Activated CD4-positive, alpha-beta T cell treated with anti-CD3 and anti-CD28 coated beads, Interleukin-2, amount 10 ng/mL, durations not matched to agents 24 days and 14 days (primary cell): ENCODE data around the gene GSTM5. TPM values are rescaled to one million over a fixed set of nuclear protein-coding genes. Genes with fewer than 3 reads are reported as not detected.

Source experiments
- DNase-seq: peaks from one replicate; pipeline ENCODE4 v3.0.0; 2022
- H3K27ac Mint-ChIP-seq: one replicate; pipeline ENCODE4 v1.8.0; 2022; ENCODE audit warnings: mild to moderate bottlenecking, mixed read lengths
- H3K27me3 Mint-ChIP-seq: one replicate; pipeline ENCODE4 v1.8.0; 2022; ENCODE audit warnings: mixed read lengths
- H3K36me3 Mint-ChIP-seq: one replicate; pipeline ENCODE4 v1.8.0; 2022; ENCODE audit warnings: low read depth, mild to moderate bottlenecking, mixed read lengths
- H3K4me1 Mint-ChIP-seq: one replicate; pipeline ENCODE4 v1.8.0; 2021; ENCODE audit warnings: mixed read lengths
- H3K4me3 Mint-ChIP-seq: one replicate; pipeline ENCODE4 v1.8.0; 2022; ENCODE audit warnings: mild to moderate bottlenecking, moderate library complexity, mixed read lengths
- H3K9me3 Mint-ChIP-seq: one replicate; pipeline ENCODE4 v1.8.0; 2021; ENCODE audit warnings: mixed read lengths
- intact Hi-C: fragments of 100-400 bp; cut with micrococcal nuclease; formaldehyde crosslinking; loops from one replicate; pipeline ENCODE4 v1.15.1; 2023
- total RNA-seq: library from RNA; stranded (reverse); gene quantifications from 2 replicates; pipeline ENCODE4 v1.2.3, GENCODE V29; 2022

GSTM5 gene
- total RNA-seq, 1 donor from 2014 or later = 0.07 TPM

GRCh38 chr1:109712321-109712864, 342 bp downstream of the GSTM5 start:
- intact Hi-C loops = no loop called here
- peaks cover 2% of the 10 kb centered on the region for H3K4me1 Mint-ChIP-seq
- H3K27ac Mint-ChIP-seq = no peak overlapping the region
- H3K27me3 Mint-ChIP-seq = peaks cover 2% of the 10 kb centered on the region
- peaks cover 5% of the 10 kb centered on the region for H3K9me3 Mint-ChIP-seq
- H3K36me3 Mint-ChIP-seq = peaks cover 2% of the 10 kb centered on the region
- DNase-seq = no peak
- H3K4me3 Mint-ChIP-seq = no peak overlapping the region

- DNase-seq = no peak
- peaks cover 5% of the 10 kb centered on the region for H3K9me3 Mint-ChIP-seq
- H3K27me3 Mint-ChIP-seq = peaks cover 2% of the 10 kb centered on the region
- no peaks in the 10 kb centered on the region for H3K36me3 Mint-ChIP-seq
- intact Hi-C loops = no loop called here
- H3K27ac Mint-ChIP-seq = no peak overlapping the region
- H3K4me1 Mint-ChIP-seq = peaks cover 2% of the 10 kb centered on the region
- no peak overlapping the region for H3K4me3 Mint-ChIP-seq
These were observed 1.6 kb downstream of the GSTM5 start for GRCh38 chr1:109713636-109714035.

GRCh38 chr1:109714661-109715372, 2.8 kb downstream of the GSTM5 start:
- no peaks in the 10 kb centered on the region for H3K36me3 Mint-ChIP-seq
- no peaks in the 10 kb centered on the region for H3K9me3 Mint-ChIP-seq
- intact Hi-C loops = no loop called here
- H3K27ac Mint-ChIP-seq = no peak overlapping the region
- DNase-seq = no peak
- H3K4me1 Mint-ChIP-seq = peaks cover 5% of the 10 kb centered on the region
- H3K27me3 Mint-ChIP-seq = peaks cover 2% of the 10 kb centered on the region
- H3K4me3 Mint-ChIP-seq = no peak overlapping the region

GRCh38 chr1:109716121-109716520, 4.1 kb downstream of the GSTM5 start:
- intact Hi-C loops = no loop called here
- H3K9me3 Mint-ChIP-seq = no peaks in the 10 kb centered on the region
- H3K36me3 Mint-ChIP-seq = no peaks in the 10 kb centered on the region
- peaks cover 5% of the 10 kb centered on the region for H3K4me1 Mint-ChIP-seq
- no peak overlapping the region for H3K27ac Mint-ChIP-seq
- H3K4me3 Mint-ChIP-seq = no peak overlapping the region
- peaks cover 2% of the 10 kb centered on the region for H3K27me3 Mint-ChIP-seq
- DNase-seq = no peak

- Mint-ChIP-seq H3K4me3 (no peak overlapping the region), H3K36me3 (no peaks in the 10 kb centered on the region), H3K27me3 (peaks cover 4% of the 10 kb centered on the region), H3K27ac (no peak overlapping the region), H3K4me1 (peaks cover 4% of the 10 kb centered on the region), H3K9me3 (no peaks in the 10 kb centered on the region)
- no peak for DNase-seq
- intact Hi-C loops = no loop called here
These were observed 4.6 kb downstream of the GSTM5 start for GRCh38 chr1:109716570-109717090.

- Mint-ChIP-seq H3K4me1 (peaks cover 3% of the 10 kb centered on the region), H3K27me3 (peaks cover 6% of the 10 kb centered on the region), H3K4me3 (no peak overlapping the region), H3K36me3 (no peaks in the 10 kb centered on the region), H3K9me3 (no peaks in the 10 kb centered on the region), H3K27ac (no peak overlapping the region)
- intact Hi-C loops = no loop called here
- DNase-seq = no peak
These were observed 5.7 kb downstream of the GSTM5 start for GRCh38 chr1:109717729-109718128.

GRCh38 chr1:109718495-109718894, 6.4 kb downstream of the GSTM5 start:
- intact Hi-C loops = no loop called here
- H3K27ac Mint-ChIP-seq = no peak overlapping the region
- no peaks in the 10 kb centered on the region for H3K9me3 Mint-ChIP-seq
- DNase-seq = no peak
- peaks cover 3% of the 10 kb centered on the region for H3K4me1 Mint-ChIP-seq
- no peak overlapping the region for H3K4me3 Mint-ChIP-seq
- peaks cover 3% of the 10 kb centered on the region for H3K27me3 Mint-ChIP-seq
- H3K36me3 Mint-ChIP-seq = no peaks in the 10 kb centered on the region

GRCh38 chr1:109719337-109719837, 7.3 kb downstream of the GSTM5 start:
- H3K36me3 Mint-ChIP-seq = no peaks in the 10 kb centered on the region
- no peak overlapping the region for H3K27ac Mint-ChIP-seq
- no peak overlapping the region for H3K4me3 Mint-ChIP-seq
- intact Hi-C loops = no loop called here
- peaks cover 3% of the 10 kb centered on the region for H3K4me1 Mint-ChIP-seq
- DNase-seq = no peak
- H3K9me3 Mint-ChIP-seq = no peaks in the 10 kb centered on the region
- peaks cover 3% of the 10 kb centered on the region for H3K27me3 Mint-ChIP-seq

GRCh38 chr1:109721042-109721441, 9.0 kb downstream of the GSTM5 start:
- H3K4me1 Mint-ChIP-seq = peaks cover 3% of the 10 kb centered on the region
- H3K27me3 Mint-ChIP-seq = peaks cover 11% of the 10 kb centered on the region
- intact Hi-C loops = no loop called here
- H3K4me3 Mint-ChIP-seq = no peak overlapping the region
- no peaks in the 10 kb centered on the region for H3K9me3 Mint-ChIP-seq
- H3K27ac Mint-ChIP-seq = no peak overlapping the region
- no peak for DNase-seq
- no peaks in the 10 kb centered on the region for H3K36me3 Mint-ChIP-seq

- Mint-ChIP-seq H3K27ac (no peak overlapping the region), H3K27me3 (peaks cover 16% of the 10 kb centered on the region), H3K4me3 (no peak overlapping the region), H3K36me3 (no peaks in the 10 kb centered on the region), H3K9me3 (no peaks in the 10 kb centered on the region), H3K4me1 (peaks cover 3% of the 10 kb centered on the region)
- no peak for DNase-seq
- intact Hi-C loops = no loop called here
These were observed 9.9 kb downstream of the GSTM5 start for GRCh38 chr1:109721971-109722370.

GRCh38 chr1:109722908-109723691, 11.0 kb downstream of the GSTM5 start:
- Mint-ChIP-seq H3K36me3 (no peaks in the 10 kb centered on the region), H3K4me1 (peaks cover 3% of the 10 kb centered on the region), H3K27ac (no peak overlapping the region), H3K4me3 (no peak overlapping the region), H3K9me3 (no peaks in the 10 kb centered on the region), H3K27me3 (peaks cover 21% of the 10 kb centered on the region)
- intact Hi-C loops = no loop called here
- no peak for DNase-seq

- no peak overlapping the region for H3K27ac Mint-ChIP-seq
- intact Hi-C loops = no loop called here
- no peak for DNase-seq
- no peaks in the 10 kb centered on the region for H3K36me3 Mint-ChIP-seq
- no peak overlapping the region for H3K4me3 Mint-ChIP-seq
- no peaks in the 10 kb centered on the region for H3K9me3 Mint-ChIP-seq
- H3K27me3 Mint-ChIP-seq = peaks cover 29% of the 10 kb centered on the region
- H3K4me1 Mint-ChIP-seq = no peaks in the 10 kb centered on the region
These were observed 12.9 kb downstream of the GSTM5 start for GRCh38 chr1:109724933-109725332.

GRCh38 chr1:109725510-109725909, 13.5 kb downstream of the GSTM5 start:
- Mint-ChIP-seq H3K27ac (no peak overlapping the region), H3K27me3 (peaks cover 30% of the 10 kb centered on the region), H3K36me3 (no peaks in the 10 kb centered on the region), H3K4me3 (no peak overlapping the region), H3K9me3 (no peaks in the 10 kb centered on the region), H3K4me1 (no peaks in the 10 kb centered on the region)
- intact Hi-C loops = no loop called here
- DNase-seq = no peak

- no peak overlapping the region for H3K4me3 Mint-ChIP-seq
- intact Hi-C loops = no loop called here
- H3K36me3 Mint-ChIP-seq = no peaks in the 10 kb centered on the region
- H3K27me3 Mint-ChIP-seq = peaks cover 30% of the 10 kb centered on the region
- no peak for DNase-seq
- H3K4me1 Mint-ChIP-seq = no peaks in the 10 kb centered on the region
- H3K27ac Mint-ChIP-seq = no peak overlapping the region
- no peaks in the 10 kb centered on the region for H3K9me3 Mint-ChIP-seq
These were observed 14.0 kb downstream of the GSTM5 start for GRCh38 chr1:109726007-109726406.
